HCT116 (cell line): Measurements from ENCODE around the gene NTNG2. TPM values are rescaled to one million over a fixed set of nuclear protein-coding genes. Genes with fewer than 3 reads are reported as not detected.

Experiments
- ATAC-seq: fragments of 200-7000 bp; cut with Tn5 transposase; 2 replicates; pipeline ENCODE4 v1.9.1; 2020; ENCODE audit warnings: mild to moderate bottlenecking, moderate library complexity
- BruUV-seq: library from RNA; stranded (reverse); fragments of 400-500 nt; replicated peaks from 2 replicates; lab custom pipeline; 2021; lab: Mats Ljungman, UMichigan
- CTCF ChIA-PET: fragments of 300-600 bp; sonication (Branson Sonifier 250); formaldehyde crosslinking; loops from one replicate; lab custom pipeline; 2021; ENCODE audit warnings: antibody characterized with exemption; lab: Charles Lee
- POLR2A ChIA-PET: fragments of 300-600, 350-600 bp; sonication (Branson Sonifier 250); formaldehyde crosslinking; loops from one replicate; lab custom pipeline; 2021; ENCODE audit warnings: antibody characterized with exemption; lab: Charles Lee
- RAD21 ChIA-PET, 2 experiments: fragments of 300-600 bp; sonication (Branson Sonifier 250); formaldehyde crosslinking; loops; one replicate each; lab custom pipeline; 2023; ENCODE audit warnings: low total read pairs in 2 of 2; ENCODE audit not compliant: uncharacterized antibody in 2 of 2, unreplicated experiment in 2 of 2, low non-redundant PET in 1 of 2; lab: Charles Lee
- DNase-seq: peaks from one replicate; pipeline ENCODE4 v3.0.0-alpha.2; 2010; ENCODE audit warnings: low read depth, low spot score
- H2AFZ ChIP-seq: fragments of 200-600 bp; shearing (Covaris generic), sonication (generic); 2 replicates; pipeline ENCODE4 v1.6.1; 2017; ENCODE audit warnings: low read depth, mixed run types, mixed read lengths, antibody characterized with exemption, low read length; ENCODE audit not compliant: poor library complexity, severe bottlenecking
- H3K27ac ChIP-seq: 2 replicates; pipeline ENCODE4 v1.5.1; 2012; ENCODE audit warnings: low read depth, low read length
- H3K27me3 ChIP-seq: fragments of 200-600 bp; sonication (generic); 2 replicates; pipeline ENCODE4 v1.6.1; 2016; ENCODE audit warnings: mixed run types, low read length, mixed read lengths; ENCODE audit not compliant: insufficient read depth
- H3K36me3 ChIP-seq, 2 experiments: fragments of 200-500 bp in 1 of 2; fragments of 200-600 bp in 1 of 2; sonication (Bioruptor generic) in 1 of 2; sonication (generic) in 1 of 2; 2 replicates each; pipeline versions ENCODE4 v1.5.1 to v1.6.1; 2014 to 2016; ENCODE audit warnings: low read length in 2 of 2, inconsistent platforms in 1 of 2, mixed read lengths in 1 of 2, mixed run types in 1 of 2; ENCODE audit not compliant: insufficient read depth in 2 of 2, control insufficient read depth in 1 of 2
- H3K4me1 ChIP-seq, 2 experiments: fragments of 200-600 bp in 1 of 2; sonication (generic) in 1 of 2; 2 replicates each; pipeline versions ENCODE4 v1.5.1 to v1.6.1; 2012 to 2017; ENCODE audit warnings: low read length in 2 of 2, inconsistent platforms in 1 of 2, mild to moderate bottlenecking in 1 of 2, mixed read lengths in 1 of 2, mixed run types in 1 of 2, moderate library complexity in 1 of 2; ENCODE audit not compliant: insufficient read depth in 2 of 2, control insufficient read depth in 1 of 2
- H3K4me2 ChIP-seq: fragments of 200-600 bp; sonication (generic); 2 replicates; pipeline ENCODE4 v1.6.1; 2017; ENCODE audit warnings: mixed run types, low read length, mixed read lengths
- H3K4me3 ChIP-seq, 2 experiments: fragments of 200-600 bp in 1 of 2; sonication (generic) in 1 of 2; replicated peaks in 1 of 2; 2 replicates each; pipeline ENCODE4 v1.5.1; 2011 to 2016; ENCODE audit warnings: low read length in 2 of 2, control low read depth in 1 of 2, low read depth in 1 of 2, mild to moderate bottlenecking in 1 of 2, mixed read lengths in 1 of 2, mixed run types in 1 of 2
- H3K79me2 ChIP-seq: fragments of 200-600 bp; sonication (generic); 2 replicates; pipeline ENCODE4 v1.6.1; 2017; ENCODE audit warnings: mild to moderate bottlenecking, mixed run types, low read length, moderate library complexity, mixed read lengths; ENCODE audit not compliant: insufficient read depth
- H3K9ac ChIP-seq: fragments of 200-600 bp; sonication (generic); 2 replicates; pipeline ENCODE4 v1.6.1; 2016; ENCODE audit warnings: low read length, mixed read lengths
- H3K9me2 ChIP-seq: fragments of 200-600 bp; sonication (generic), shearing (Covaris generic); 2 replicates; pipeline ENCODE4 v1.6.1; 2017; ENCODE audit warnings: mixed run types, mild to moderate bottlenecking, moderate library complexity; ENCODE audit not compliant: insufficient read depth
- H3K9me3 ChIP-seq, 2 experiments: fragments of 200-500 bp in 1 of 2; fragments of 200-600 bp in 1 of 2; sonication (Bioruptor generic) in 1 of 2; sonication (generic) in 1 of 2; 2 replicates each; pipeline ENCODE4 v1.6.1; 2014 to 2017; ENCODE audit warnings: low read length in 2 of 2, mixed read lengths in 2 of 2, inconsistent platforms in 1 of 2, low read depth in 1 of 2, mild to moderate bottlenecking in 1 of 2, mixed run types in 1 of 2, moderate library complexity in 1 of 2; ENCODE audit not compliant: control insufficient read depth in 1 of 2, insufficient read depth in 1 of 2
- H4K20me1 ChIP-seq: fragments of 200-600 bp; sonication (generic), shearing (Covaris generic); 2 replicates; pipeline ENCODE4 v1.6.1; 2017; ENCODE audit warnings: mixed run types, mild to moderate bottlenecking, moderate library complexity; ENCODE audit not compliant: insufficient read depth
- CEBPB ChIP-seq: IDR thresholded peaks from 2 replicates; pipeline ENCODE4 v1.6.1; 2012; ENCODE audit warnings: low read depth
- EGR1 ChIP-seq: IDR thresholded peaks from 2 replicates; pipeline ENCODE4 v1.6.1; 2012; ENCODE audit warnings: low read depth
- ELF1 ChIP-seq: IDR thresholded peaks from 2 replicates; pipeline ENCODE4 v1.6.1; 2012; ENCODE audit warnings: low read depth, borderline replicate concordance
- EZH2 ChIP-seq: fragments of 200-600 bp; sonication (generic); IDR thresholded peaks from 2 replicates; pipeline ENCODE4 v1.6.1; 2017; ENCODE audit warnings: antibody characterized with exemption, mixed run types
- EZH2phosphoT487 ChIP-seq: fragments of 200-600 bp; IDR thresholded peaks from 2 replicates; pipeline ENCODE4 v1.6.1; 2018; ENCODE audit warnings: antibody characterized with exemption, borderline replicate concordance
- JUND ChIP-seq: IDR thresholded peaks from 2 replicates; pipeline ENCODE4 v1.6.1; 2012
- MAX ChIP-seq: IDR thresholded peaks from 2 replicates; pipeline ENCODE4 v1.6.1; 2012
- POLR2A ChIP-seq: IDR thresholded peaks from 2 replicates; pipeline ENCODE4 v1.7.0; 2011; ENCODE audit warnings: borderline replicate concordance; ENCODE audit not compliant: insufficient read depth, insufficient read length; ENCODE audit errors: extremely low read depth
- RAD21 ChIP-seq: IDR thresholded peaks from 2 replicates; pipeline ENCODE4 v1.6.1; 2012; ENCODE audit warnings: low read depth, mild to moderate bottlenecking
- REST ChIP-seq: IDR thresholded peaks from 2 replicates; pipeline ENCODE4 v1.6.1; 2012; ENCODE audit warnings: low read depth
- SIN3A ChIP-seq: IDR thresholded peaks from 2 replicates; pipeline ENCODE4 v1.6.1; 2012; ENCODE audit warnings: low read depth
- SRF ChIP-seq: IDR thresholded peaks from 2 replicates; pipeline ENCODE4 v1.6.1; 2012; ENCODE audit warnings: low read depth
- TCF7L2 ChIP-seq: IDR thresholded peaks from 2 replicates; pipeline ENCODE4 v1.7.0; 2011; ENCODE audit warnings: borderline replicate concordance, inconsistent platforms; ENCODE audit not compliant: insufficient read depth, insufficient read length; ENCODE audit errors: extremely low read depth
- ZNF274 ChIP-seq: fragments of 200-500 bp; sonication (Bioruptor generic); IDR thresholded peaks from 2 replicates; pipeline ENCODE4 v1.6.1; 2014; ENCODE audit warnings: mild to moderate bottlenecking, low read depth, low read length, inconsistent platforms
- intact Hi-C: fragments of 100-400 bp; cut with micrococcal nuclease; formaldehyde crosslinking; loops from 2 replicates; pipeline ENCODE4 v1.10.0; 2022
- total RNA-seq: library from RNA; stranded (reverse); gene quantifications from one replicate; pipeline ENCODE4 v1.2.1, GENCODE V29; 2021; ENCODE audit not compliant: unreplicated experiment

The NTNG2 gene
- total RNA-seq, 1 experiment from 2014 or later, result 2.5 TPM

GRCh38 chr9:132147839-132148238, 14.0 kb upstream of the NTNG2 start (continued):
- TF ChIP-seq MAX, result no peak
- no peak for TF ChIP-seq TCF7L2
- no peak for TF ChIP-seq SRF
- TF ChIP-seq ELF1, result no peak
- no peak for TF ChIP-seq EZH2phosphoT487
- no peak for TF ChIP-seq RAD21
- TF ChIP-seq, all 23 proteins: peak for 0

- no peaks in the 10 kb centered on the region for H3K36me3 ChIP-seq
- POLR2A ChIA-PET, result no interaction called here
- RAD21 ChIA-PET, result no interaction called here
- no peak overlapping the region for H3K4me2 ChIP-seq
- no peak overlapping the region for H3K27ac ChIP-seq
- H3K4me1 ChIP-seq, result peaks cover 0 to 2% of the 10 kb centered on the region in 2 experiments; a peak in 2 of 4 replicates
- no peak overlapping the region for H2AFZ ChIP-seq
- no peaks in the 10 kb centered on the region for H3K9me3 ChIP-seq
- CTCF ChIA-PET, result no interaction called here
- TF ChIP-seq SRF, result no peak
- no peak for TF ChIP-seq REST
- TF ChIP-seq EZH2, result no peak
- TF ChIP-seq EGR1, result no peak
- no peak for TF ChIP-seq CEBPB
- TF ChIP-seq POLR2A, result no peak
- no peak for TF ChIP-seq SIN3A
- TF ChIP-seq JUND, result no peak
- no peak for TF ChIP-seq ZNF274
- no peak for TF ChIP-seq RAD21
- TF ChIP-seq, all 23 proteins: peak for 0
- intact Hi-C loops, result no loop called here
- Histone ChIP-seq H4K20me1 (no peaks in the 10 kb centered on the region), H3K9ac (no peak overlapping the region), H3K4me3 (no peak overlapping the region), H3K79me2 (no peaks in the 10 kb centered on the region), H3K9me2 (no peaks in the 10 kb centered on the region), H3K27me3 (no peaks in the 10 kb centered on the region)
- DNase-seq (no peak), ATAC-seq (no peak)
- no TSS peak for BruUV-seq
Measured at GRCh38 chr9:132150256-132150655, 11.6 kb upstream of the NTNG2 start.
